ENCODE data around the gene GAB4.
"Not testable (repeated sequence)": the region's sequence is repeated elsewhere in the genome, so short reads cannot be mapped to it uniquely, and the experiment has no call there.

DNA sequence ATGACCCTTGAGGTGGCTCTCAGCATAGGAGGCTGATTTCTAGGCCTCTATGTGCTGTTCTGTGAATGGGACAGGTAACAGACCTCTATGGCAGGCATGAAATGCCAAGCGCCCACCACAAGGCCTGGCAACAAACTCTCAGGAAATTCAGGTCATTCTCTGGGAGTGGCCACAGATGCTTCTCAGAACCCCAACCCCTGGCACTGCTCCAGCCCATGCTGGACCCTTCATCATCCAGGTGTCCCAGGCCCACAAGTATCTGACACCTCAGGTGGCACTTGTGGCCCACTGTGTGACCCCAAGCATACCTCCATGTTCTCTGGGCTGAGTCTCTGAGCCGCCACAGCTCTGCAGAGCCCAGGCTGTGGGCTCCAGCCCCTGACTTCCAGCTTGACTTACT lies 24.3 kb upstream of the GAB4 start:
- TF ChIP-seq POLR2AphosphoS5 (IDR thresholded peaks at IDR 0.05; ENCODE audit: borderline replicate concordance, low read depth, low read length); EZH2 (IDR thresholded peaks at IDR 0.05): not testable (repeated sequence)

Measured in SK-N-MC (cell line).